ENCODE data around the gene CYB5R4. TPM values are rescaled to one million over a fixed set of nuclear protein-coding genes. Genes with fewer than 3 reads are reported as not detected.

The CYB5R4 gene
- total and polyA plus RNA-seq, 2 donors (not counting 1 experiment from before 2014, with no cell fraction given): 4.3 to 10.6 TPM

- H3K9me3 ChIP-seq (ENCODE audit: control insufficient read depth, insufficient read depth, low read depth, low read length): no peaks in the 10 kb centered on the region
- H3K4me1 ChIP-seq (ENCODE audit: control insufficient read depth, extremely low read depth, insufficient read depth, low read length): no peaks in the 10 kb centered on the region
- H3K4me2 ChIP-seq (ENCODE audit: extremely low read depth, insufficient read depth, low read length): no peak overlapping the region
- no peak overlapping the region for H3K4me3 ChIP-seq (replicated peaks in 1 of 4; ENCODE audit: control extremely low read depth in 1 of 4, insufficient read depth in 1 of 4, low read depth in 3 of 4, low read length in 4 of 4)
- no peak overlapping the region for H2AFZ ChIP-seq (ENCODE audit: low read length)
- DNase-seq (ENCODE audit: low read depth in 2 of 2): no peak
- H3K27ac ChIP-seq (ENCODE audit: insufficient read depth, low read length): no peak overlapping the region
- H4K20me1 ChIP-seq (ENCODE audit: control insufficient read depth, extremely low read depth, insufficient read depth, low read length): no peaks in the 10 kb centered on the region
- H3K27me3 ChIP-seq (ENCODE audit: control insufficient read depth, insufficient read depth, low read length): no peaks in the 10 kb centered on the region
- no peaks in the 10 kb centered on the region for H3K79me2 ChIP-seq (ENCODE audit: control insufficient read depth, insufficient read depth, low read length)
- H3K9ac ChIP-seq (ENCODE audit: insufficient read depth, low read length): no peak overlapping the region
- no peaks in the 10 kb centered on the region for H3K36me3 ChIP-seq (ENCODE audit: control insufficient read depth, insufficient read depth, low read length)
- TF ChIP-seq EZH2 (IDR thresholded peaks at IDR 0.05; ENCODE audit: low read length, missing control alignments): no peak
- TF ChIP-seq, protein P1, sequence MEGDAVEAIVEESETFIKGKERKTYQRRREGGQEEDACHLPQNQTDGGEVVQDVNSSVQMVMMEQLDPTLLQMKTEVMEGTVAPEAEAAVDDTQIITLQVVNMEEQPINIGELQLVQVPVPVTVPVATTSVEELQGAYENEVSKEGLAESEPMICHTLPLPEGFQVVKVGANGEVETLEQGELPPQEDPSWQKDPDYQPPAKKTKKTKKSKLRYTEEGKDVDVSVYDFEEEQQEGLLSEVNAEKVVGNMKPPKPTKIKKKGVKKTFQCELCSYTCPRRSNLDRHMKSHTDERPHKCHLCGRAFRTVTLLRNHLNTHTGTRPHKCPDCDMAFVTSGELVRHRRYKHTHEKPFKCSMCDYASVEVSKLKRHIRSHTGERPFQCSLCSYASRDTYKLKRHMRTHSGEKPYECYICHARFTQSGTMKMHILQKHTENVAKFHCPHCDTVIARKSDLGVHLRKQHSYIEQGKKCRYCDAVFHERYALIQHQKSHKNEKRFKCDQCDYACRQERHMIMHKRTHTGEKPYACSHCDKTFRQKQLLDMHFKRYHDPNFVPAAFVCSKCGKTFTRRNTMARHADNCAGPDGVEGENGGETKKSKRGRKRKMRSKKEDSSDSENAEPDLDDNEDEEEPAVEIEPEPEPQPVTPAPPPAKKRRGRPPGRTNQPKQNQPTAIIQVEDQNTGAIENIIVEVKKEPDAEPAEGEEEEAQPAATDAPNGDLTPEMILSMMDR (conservative IDR thresholded peaks at IDR 0.05 in 1 of 2, IDR thresholded peaks at IDR 0.05 in 1 of 2; ENCODE audit: low read depth in 1 of 2, low read length in 2 of 2): no peak
Measured at GRCh38 chr6:83827050-83827449, 32.4 kb upstream of the CYB5R4 start.

DNA sequence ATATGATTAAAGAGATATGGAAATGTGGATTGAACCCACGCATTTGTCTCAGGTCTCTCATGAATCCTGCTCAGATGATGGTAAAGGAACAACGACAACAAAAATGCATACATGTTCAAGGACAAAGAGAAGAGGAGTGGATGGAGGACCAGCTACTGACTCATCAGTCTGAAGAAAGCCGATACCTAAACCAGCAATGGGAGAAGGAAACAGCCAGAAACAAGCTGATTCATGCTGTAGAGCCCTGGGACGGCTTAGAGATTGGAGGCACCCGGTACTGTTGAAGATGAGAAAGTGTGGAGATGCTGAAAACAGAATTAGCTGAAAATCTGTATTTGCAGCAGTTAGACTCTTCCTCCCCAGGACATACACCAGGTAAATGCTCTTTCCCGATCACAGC is 20.8 kb upstream of the CYB5R4 start:
- Histone ChIP-seq H3K9ac (ENCODE audit: insufficient read depth, low read length) (no peak overlapping the region), H2AFZ (ENCODE audit: low read length) (no peak overlapping the region), H3K79me2 (ENCODE audit: control insufficient read depth, insufficient read depth, low read length) (no peaks in the 10 kb centered on the region), H3K4me2 (ENCODE audit: extremely low read depth, insufficient read depth, low read length) (no peak overlapping the region), H3K9me3 (ENCODE audit: control insufficient read depth, insufficient read depth, low read depth, low read length) (no peaks in the 10 kb centered on the region), H3K27ac (ENCODE audit: insufficient read depth, low read length) (no peak overlapping the region), H3K4me3 (replicated peaks in 1 of 4; ENCODE audit: control extremely low read depth in 1 of 4, insufficient read depth in 1 of 4, low read depth in 3 of 4, low read length in 4 of 4) (no peak overlapping the region), H3K27me3 (ENCODE audit: control insufficient read depth, insufficient read depth, low read length) (no peaks in the 10 kb centered on the region), H3K36me3 (ENCODE audit: control insufficient read depth, insufficient read depth, low read length) (no peaks in the 10 kb centered on the region), H4K20me1 (ENCODE audit: control insufficient read depth, extremely low read depth, insufficient read depth, low read length) (no peaks in the 10 kb centered on the region), H3K4me1 (ENCODE audit: control insufficient read depth, extremely low read depth, insufficient read depth, low read length) (no peaks in the 10 kb centered on the region)
- no peak for DNase-seq (ENCODE audit: low read depth in 2 of 2)
- TF ChIP-seq, protein P1 (conservative IDR thresholded peaks at IDR 0.05 in 1 of 2, IDR thresholded peaks at IDR 0.05 in 1 of 2; ENCODE audit: low read depth in 1 of 2, low read length in 2 of 2): no peak
- no peak for TF ChIP-seq EZH2 (IDR thresholded peaks at IDR 0.05; ENCODE audit: low read length, missing control alignments)

DNA sequence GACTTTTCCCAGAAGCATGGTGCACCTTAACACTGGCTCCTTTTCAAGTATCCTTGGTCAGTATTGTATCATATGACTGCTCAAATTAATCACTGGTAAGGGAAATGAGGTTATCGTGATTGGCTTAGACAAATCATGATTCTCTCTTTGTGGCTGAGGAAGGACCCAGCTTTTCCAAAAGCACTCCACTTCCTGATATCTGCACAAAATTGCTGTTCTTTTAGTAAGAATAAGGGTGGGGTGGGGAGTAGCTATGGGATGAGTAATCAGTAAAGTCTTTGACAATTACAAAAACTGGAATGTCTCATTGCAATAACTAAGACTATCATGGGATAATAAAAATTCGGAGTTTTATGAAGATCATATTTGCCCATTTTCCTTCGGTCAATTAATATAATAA is 15.3 kb upstream of the CYB5R4 start:
- Histone ChIP-seq H2AFZ (ENCODE audit: low read length) (no peak overlapping the region), H3K4me2 (ENCODE audit: extremely low read depth, insufficient read depth, low read length) (no peak overlapping the region), H4K20me1 (ENCODE audit: control insufficient read depth, extremely low read depth, insufficient read depth, low read length) (no peaks in the 10 kb centered on the region), H3K36me3 (ENCODE audit: control insufficient read depth, insufficient read depth, low read length) (no peaks in the 10 kb centered on the region), H3K4me1 (ENCODE audit: control insufficient read depth, extremely low read depth, insufficient read depth, low read length) (no peaks in the 10 kb centered on the region), H3K27me3 (ENCODE audit: control insufficient read depth, insufficient read depth, low read length) (no peaks in the 10 kb centered on the region), H3K79me2 (ENCODE audit: control insufficient read depth, insufficient read depth, low read length) (no peaks in the 10 kb centered on the region), H3K9me3 (ENCODE audit: control insufficient read depth, insufficient read depth, low read depth, low read length) (no peaks in the 10 kb centered on the region), H3K27ac (ENCODE audit: insufficient read depth, low read length) (no peak overlapping the region), H3K9ac (ENCODE audit: insufficient read depth, low read length) (no peak overlapping the region), H3K4me3 (replicated peaks in 1 of 4; ENCODE audit: control extremely low read depth in 1 of 4, insufficient read depth in 1 of 4, low read depth in 3 of 4, low read length in 4 of 4) (no peak overlapping the region)
- TF ChIP-seq, protein P1 (conservative IDR thresholded peaks at IDR 0.05 in 1 of 2, IDR thresholded peaks at IDR 0.05 in 1 of 2; ENCODE audit: low read depth in 1 of 2, low read length in 2 of 2): no peak
- TF ChIP-seq EZH2 (IDR thresholded peaks at IDR 0.05; ENCODE audit: low read length, missing control alignments): no peak
- no peak for DNase-seq (ENCODE audit: low read depth in 2 of 2)

Measured in fibroblast of lung (primary cell).